HG02973 (cell line): Measurements from ENCODE around the gene RXFP2.

ENCODE experiments used
- ATAC-seq: cut with Tn5 transposase; IDR thresholded peaks from one replicate; pipeline ENCODE4 v1.9.1; 2021; ENCODE audit warnings: moderate library complexity; ENCODE audit not compliant: unreplicated experiment

The RXFP2 gene

DNA sequence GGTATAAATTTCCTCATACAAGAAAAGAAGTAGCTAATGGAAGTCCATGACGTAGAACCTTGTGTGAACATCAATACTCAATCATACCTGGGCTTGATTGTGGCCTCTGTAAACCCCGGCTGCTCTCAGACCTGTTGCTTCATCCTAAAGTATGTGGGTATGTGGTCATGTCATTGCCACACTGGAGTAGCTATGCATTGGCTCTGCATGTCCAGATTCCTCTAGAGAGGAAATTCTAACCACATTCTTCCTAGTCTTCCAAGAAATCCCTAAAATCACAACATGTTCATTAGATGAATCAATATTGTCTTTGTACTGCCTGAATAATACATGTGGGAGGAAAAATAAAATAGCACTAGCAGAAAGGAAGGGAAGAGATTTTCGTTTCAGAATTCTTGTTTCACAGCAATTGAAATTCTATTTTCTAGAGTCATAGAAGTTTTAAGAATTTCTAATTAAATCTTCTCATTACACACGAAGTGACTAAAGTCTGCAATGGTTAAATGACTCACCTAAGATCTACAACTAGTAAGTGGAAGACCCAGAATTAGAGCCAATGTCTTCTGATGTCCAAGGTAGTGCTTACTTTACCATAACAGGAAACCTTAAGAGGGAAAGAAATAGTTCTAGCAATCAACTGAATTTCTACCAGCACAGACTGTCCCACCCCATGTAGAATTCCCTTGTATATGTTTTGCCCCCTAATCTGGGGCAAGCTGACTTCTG lies 28.0 kb downstream of the RXFP2 start:
- no peak for ATAC-seq

DNA sequence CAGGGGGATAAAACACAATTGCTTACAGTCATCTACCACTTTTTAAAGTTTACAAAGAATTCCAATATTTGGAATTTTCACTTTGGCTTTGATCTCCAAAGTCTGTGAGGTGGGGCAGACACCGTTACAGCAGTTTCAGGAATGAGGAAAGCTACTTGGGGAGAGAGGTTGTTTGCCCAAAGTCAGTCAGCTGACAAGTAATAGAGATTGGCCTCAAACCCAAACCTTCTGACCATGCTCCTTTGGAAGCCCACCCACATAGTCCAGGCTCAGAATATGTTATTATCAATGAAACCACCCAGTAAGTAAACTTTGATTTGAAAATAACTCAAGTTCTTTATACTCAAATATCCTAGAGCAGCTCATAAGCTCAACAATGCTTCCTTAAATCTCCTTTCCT lies 29.0 kb downstream of the RXFP2 start:
- no peak for ATAC-seq

DNA sequence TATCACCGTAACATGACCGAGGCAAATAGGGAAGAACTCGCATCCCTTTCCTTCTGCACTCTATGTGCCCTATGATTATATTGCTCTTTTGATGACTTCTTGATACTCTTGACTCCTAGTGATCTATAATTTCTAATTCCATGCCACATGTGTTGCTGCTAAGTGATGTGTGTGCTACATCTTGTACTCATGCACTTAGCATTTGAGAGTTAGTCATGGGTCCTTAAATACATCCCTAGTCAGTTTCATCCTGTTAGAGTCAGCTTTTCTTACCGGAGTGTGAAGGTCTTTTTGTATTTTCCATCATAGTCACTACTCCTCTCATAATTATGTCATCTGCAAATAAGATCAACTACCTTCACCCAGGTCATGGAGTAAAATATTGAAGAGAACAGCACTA lies 30.2 kb downstream of the RXFP2 start:
- ATAC-seq = no peak

DNA sequence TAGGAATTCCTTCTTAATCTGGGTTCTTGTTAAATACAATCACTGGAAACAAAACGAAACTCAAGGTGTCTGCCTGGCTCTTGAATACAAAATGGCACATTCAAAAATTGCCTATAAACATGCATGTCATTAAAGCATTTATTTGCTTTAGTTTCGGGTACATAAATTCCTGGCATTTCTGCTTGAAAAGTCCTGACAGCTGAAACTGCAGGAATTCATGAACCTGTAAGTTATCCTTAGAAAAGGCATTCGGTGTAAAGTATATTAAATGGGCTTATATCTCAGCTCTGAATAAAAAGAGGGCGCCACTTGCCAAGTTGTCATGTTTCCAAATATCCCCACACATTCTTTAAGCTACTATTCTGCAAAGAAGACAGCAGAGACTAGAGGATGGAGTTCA lies 32.9 kb downstream of the RXFP2 start:
- ATAC-seq = no peak

DNA sequence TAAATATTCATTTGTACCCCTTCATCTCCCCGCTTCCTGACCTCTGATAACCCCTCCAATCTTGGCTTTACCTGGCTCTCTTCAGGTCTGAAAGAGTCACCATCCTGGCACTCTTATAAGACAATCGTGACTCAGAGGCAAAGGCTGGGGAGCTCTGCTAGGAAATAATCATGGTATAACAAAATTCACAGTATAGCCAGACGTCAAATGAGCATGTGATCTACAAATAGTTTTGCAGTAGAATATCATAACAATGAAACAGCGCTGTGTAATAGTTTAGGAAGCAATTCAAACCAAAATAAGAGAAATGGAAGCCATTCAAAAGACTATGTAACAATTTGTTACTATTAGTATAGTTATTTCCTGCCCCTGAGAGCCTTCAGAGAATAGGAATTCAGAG lies 34.2 kb downstream of the RXFP2 start:
- no peak for ATAC-seq

DNA sequence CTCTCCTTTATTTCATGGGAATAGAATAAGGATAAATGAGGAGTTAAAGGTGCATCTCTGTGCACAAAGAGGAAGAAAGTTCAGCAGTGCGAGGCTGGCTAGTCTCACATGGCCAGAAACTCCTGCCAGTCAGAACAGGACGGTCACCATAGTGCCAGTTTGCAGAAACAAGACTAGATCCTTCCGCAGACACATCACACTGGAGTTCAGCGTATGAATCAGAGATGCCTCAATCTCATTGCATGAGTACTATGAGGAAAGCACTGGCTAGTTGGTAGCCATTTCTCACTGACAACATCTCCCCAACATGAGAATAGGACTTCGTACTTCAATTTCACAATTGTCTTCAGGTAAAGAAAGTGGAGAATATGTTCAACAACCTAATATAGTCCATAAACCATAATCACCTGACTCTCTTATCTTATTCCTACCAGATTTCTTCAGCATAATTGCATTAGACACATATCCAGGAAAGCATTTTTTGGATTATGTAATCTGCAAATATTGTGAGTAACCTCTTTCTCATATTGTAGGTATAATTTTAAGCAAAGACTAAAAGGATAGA lies 34.9 kb downstream of the RXFP2 start:
- no peak for ATAC-seq

DNA sequence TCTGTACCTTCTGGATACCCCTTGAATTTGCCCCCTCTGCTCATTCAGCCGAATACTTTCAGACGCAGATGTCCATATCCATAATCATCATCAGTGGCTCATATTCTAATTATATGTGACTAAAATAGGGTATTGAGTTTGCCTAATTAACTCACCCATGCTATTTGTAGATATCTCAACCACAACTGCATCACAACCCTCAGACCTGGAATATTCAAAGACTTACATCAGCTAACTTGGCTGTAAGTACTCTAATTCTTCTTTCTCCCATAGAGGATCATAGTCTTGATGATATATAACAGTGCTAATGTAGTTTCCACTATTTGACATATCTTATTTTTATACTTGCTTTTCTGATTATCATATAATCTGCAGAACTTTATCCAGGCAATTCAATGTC lies 35.8 kb downstream of the RXFP2 start:
- ATAC-seq = no peak

DNA sequence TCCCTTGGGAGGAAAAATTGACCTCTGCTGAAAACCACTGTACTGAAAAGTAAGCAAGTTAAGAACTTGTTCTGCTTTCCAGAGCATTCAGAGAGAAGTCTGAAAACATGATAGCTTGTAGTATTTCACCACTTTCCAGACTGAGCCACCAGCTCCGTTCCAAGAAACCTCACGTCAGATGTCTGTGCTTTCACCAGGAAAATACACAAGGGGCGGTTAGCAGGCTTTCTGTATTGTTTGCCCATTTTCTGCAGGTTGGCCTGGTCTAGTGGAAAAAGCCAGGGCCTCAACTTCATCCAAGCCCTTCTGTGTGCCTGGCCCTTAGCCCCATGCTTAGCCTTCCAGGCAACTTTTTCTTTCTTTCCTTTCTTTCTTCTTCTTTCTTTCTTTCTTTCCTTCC lies 36.4 kb downstream of the RXFP2 start:
- no peak for ATAC-seq

DNA sequence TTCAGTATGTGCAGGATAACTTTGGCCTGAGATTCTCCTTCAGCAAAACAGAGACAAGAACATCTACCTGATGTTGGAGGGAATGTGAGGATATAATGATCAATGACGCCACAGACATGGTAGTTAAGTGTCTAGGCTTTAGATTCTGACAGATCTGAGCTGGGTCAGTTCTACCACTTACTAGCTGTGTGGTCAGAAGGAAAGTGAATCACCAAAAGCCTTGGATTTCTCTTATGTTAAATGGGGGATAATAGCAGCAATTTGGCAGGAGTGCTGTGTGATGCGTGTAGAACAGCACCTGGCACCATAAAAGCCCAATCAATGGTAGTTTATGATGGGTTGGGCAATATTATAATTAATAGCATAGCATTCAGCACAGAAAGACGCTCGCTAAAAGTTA lies 41.7 kb downstream of the RXFP2 start:
- ATAC-seq = no peak

DNA sequence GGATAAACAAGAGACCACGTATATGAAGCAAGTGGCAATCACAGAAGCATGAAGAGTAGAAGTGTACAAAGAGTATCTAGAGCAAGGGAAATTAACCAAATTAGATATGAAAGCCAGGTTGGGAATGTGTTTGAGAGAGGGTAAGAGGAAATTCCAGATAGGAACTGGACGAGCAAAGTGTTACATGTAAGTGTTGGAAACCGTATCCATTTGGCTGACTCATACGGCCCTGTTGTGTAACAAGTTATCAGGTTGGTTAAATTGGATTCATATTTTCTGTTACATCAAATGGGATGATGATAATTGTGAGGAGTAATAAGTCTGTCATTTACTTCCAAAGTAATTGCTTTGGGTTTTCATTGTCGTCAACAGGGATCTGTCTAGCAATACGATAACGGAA lies 46.7 kb downstream of the RXFP2 start:
- ATAC-seq = no peak

DNA sequence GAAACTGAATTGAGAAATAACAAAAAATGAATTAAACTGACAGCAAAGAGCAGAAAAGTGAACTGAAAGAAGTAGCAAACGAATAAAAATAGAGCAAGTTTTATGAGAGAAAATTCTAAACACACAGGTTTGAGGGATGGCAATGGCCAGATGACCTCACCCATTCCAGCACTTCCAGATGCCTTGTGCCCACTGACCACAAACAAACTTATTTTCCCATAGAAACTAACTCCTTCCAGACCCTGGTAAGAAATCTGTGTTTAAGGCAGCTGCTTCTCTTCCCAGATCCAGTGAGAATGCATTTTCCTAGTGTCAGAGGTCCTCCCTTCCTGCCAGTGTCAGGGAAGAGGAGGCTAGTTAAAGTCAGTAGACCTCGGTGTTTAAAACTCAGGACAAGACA lies 51.7 kb downstream of the RXFP2 start:
- ATAC-seq = no peak

DNA sequence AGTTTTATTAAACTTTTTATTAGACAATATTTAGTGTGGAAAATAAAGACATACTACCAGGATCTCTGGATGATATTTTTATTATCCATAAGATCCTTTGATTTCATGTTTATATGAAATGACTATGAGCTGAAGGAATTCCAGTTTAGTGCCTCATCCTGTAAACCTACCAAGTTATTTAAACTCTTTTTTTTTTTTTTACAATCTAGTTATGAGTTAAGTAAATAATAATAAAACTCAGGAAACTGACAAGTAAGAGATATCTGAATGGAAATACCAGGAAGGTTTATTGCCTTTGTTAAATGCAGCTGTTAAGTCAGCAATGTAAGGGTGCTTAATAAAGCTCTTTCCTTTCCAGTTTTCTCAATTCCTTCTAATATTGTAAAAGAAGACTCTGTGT lies 53.9 kb downstream of the RXFP2 start:
- no peak for ATAC-seq

DNA sequence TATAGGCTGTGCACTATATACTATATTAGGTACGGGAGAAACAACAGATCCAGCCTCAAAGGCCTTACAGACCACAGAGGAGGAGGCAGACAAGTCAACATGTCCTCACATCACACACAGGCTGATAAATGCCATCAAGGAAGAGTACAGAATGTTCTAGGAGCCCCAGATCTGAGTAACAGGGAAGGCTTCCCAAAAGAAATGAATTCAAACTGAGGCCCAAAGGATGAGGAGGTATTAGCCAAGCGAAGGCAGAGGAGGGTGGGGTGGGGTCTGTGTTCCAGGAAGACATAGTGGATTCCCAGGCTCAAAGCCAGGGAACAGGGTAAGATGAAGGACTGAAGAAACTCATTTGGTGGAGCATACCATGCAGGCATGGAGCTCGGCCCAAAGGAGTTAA lies 55.1 kb downstream of the RXFP2 start:
- ATAC-seq = no peak

DNA sequence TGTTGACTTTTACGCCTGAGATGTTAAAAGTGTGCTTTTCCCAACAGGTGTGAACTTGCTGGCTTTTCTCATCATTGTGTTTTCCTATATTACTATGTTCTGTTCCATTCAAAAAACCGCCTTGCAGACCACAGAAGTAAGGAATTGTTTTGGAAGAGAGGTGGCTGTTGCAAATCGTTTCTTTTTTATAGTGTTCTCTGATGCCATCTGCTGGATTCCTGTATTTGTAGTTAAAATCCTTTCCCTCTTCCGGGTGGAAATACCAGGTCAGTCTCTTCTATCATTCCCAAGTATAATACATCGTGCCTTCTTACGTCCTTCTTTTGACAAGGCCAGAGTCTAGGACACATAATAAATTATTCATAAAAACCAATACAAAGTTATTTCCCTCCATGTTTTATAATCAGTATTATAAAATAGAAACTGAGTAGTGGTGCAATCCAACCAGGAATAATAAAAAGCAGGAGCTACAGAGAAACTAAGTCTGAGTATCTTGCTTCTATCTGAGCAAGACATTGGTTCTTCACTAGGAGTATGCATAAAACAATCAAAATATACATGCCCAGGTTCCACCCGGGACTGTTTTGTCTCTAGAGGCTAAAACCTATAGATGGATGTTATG lies 57.9 kb downstream of the RXFP2 start:
- ATAC-seq = no peak

DNA sequence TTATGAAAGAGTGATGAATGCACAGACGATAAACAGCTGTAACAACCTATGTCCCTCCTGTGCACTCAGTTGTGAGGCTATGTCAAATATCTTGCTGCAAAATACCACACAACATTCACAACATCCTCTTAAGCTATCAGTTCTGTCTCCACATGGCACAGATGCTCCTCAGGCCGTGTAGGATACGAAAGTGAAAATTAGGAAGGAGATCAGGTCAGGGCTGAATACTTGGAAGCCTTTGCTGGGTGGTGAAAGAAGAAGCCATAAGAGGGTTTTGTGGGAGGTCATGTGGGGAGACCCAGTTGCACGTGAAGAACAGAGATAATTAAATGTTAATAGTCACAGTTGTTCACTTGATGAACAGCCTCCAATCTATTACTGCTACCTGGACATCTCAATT lies 58.9 kb downstream of the RXFP2 start:
- ATAC-seq = no peak

DNA sequence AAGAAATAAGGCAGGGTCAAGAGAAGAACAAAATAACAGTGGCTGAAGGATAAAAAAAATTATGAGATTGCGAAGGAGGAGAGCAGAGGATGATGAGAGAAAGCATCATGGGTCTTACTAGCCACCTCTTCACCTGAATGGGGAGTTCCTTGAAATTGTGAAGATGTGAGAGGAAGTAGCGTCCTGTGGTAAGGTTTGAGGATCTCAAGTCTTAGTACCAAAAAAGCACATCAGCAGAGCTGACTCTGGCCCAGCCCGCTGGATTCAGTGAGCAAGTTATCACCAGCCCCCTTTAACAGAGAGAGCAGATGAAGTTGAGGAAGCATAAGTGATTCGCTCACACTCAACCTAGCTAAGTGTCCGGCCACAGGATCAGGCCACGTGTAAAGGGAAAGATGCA lies 61.8 kb downstream of the RXFP2 start:
- ATAC-seq = no peak

DNA sequence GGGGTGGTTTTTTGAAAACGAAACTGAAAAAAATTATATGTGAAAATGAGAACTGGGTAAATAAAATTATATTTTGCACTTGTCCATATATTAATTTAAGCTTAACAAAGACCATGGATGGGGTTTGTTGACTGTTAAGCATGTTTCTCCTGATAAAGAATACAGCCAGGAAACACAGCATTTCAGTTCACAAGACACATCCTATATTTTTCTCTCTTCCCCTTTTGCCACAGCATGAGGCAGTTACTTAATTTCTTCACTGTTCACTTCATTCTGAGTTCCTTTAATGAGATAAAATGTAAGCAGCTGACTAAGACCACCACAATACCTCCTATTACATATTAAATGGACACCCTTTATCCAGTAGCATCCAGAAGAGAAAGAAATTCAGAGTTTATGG lies 64.0 kb downstream of the RXFP2 start:
- ATAC-seq = no peak

DNA sequence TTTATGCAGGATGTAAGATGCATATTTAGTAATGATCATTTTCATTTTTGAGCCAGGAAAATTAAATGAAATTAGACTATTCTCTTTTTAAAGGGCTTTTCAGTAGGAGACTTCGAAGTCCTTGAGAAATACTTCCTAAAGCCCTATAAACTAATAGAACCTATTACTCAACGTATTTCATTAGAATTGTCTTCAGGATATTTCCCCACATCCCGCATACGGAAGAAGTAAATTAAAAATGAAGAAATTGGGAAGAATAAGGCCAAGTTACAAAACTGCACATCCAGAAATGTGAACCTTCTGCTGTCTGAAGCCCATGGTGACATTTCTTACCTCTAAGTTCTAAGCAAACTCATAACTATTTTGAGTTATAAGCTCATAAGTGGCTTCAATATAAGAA lies 66.5 kb downstream of the RXFP2 start:
- ATAC-seq = no peak

DNA sequence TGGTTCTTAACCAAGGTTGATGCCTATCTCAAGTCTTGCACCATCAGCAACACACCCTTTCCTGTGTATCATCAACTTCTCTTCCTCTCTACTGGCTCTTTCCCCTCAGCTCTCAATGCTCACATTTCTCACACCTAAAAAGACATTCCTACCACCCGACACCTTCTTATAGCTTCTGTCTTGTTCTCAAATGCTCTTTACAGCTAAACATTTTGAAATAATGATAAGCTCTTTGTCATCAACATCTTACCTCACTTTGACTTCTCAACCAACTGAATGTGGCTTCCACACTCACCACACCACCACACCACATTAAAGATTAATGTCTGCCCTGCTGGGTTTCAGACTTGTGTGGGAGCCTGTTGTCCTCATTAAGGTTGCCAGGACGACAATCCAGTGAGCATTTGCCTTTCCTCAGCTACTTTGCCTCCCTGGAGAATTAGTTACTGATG lies 67.8 kb downstream of the RXFP2 start:
- no peak for ATAC-seq

DNA sequence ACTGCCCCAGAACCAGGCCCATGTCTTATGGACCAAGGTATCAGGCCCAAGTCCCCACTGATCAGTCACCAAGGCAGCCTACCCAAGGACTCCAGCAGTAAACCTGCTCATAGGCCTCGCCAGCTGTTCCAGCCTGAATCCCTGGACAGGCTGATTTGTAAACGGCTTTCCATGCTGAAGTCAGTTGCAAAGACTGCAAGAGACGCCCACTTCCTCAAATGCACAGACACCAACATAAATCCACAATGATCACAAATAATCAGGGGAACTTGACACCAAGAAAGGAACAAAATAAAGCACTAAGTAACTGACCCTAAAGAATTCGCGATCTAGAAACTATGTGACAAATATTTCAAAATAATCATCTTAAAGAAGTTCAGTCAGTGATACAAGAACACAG lies 75.2 kb downstream of the RXFP2 start:
- ATAC-seq = no peak

DNA sequence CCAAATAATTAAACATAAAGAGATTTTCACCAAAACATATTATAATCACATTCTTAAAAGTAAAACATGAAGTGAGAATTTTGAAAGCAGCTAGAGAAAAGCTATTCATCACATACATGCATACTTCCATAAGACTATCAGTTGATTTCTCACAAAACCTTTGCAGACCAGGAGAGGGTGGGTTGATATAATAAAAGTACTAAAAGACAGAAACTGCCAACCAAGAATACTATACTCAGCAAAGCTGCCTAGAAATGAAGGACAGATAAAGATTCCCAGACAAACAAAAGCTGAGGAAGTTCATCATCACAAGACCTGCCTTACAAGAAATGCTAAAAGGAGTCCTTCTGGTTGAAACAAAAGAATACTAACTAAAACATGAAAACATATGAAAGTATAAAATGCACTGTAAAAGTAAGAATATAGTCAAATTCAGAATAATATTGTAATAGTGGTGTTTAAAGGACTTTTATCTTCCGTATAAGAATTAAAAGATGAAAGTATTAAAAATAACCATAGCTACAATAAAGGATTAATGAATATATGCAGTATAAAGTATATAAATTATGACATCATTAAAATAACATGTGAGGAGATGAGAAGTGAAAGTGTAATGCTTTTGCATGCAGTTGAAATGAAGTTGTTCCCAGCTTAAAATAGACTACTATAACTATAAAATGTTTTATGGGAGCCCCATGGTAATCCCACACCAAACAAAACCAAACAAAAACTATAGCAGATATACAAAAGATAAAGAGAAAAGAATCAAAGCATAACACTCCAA lies 76.2 kb downstream of the RXFP2 start:
- no peak for ATAC-seq

DNA sequence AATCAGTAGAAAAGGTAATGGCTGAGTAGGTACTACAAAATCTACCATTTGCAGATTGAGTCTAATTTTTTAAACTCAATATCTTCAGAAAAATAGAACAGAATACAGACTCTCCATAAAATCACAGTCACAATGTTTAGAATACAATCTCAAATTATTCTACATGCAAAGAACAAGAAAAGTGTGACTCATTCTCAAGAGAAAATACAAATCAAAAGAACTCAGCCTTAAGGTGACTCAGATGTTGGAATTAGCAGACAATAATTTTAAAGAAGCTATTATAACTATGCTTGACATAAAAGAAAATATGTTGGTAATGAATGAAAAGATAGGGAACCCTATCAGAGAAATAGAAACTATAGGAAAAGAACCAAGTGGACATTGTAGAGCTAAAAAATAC lies 78.9 kb downstream of the RXFP2 start:
- no peak for ATAC-seq
